Panc1 (cell line): ENCODE results near the gene MALL. TPM values are rescaled to one million over a fixed set of nuclear protein-coding genes. Genes with fewer than 3 reads are reported as not detected.

ENCODE experiments used
- ATAC-seq: fragments of 200-7000 bp; cut with Tn5 transposase; 2 replicates; pipeline ENCODE4 v1.9.1; 2020; ENCODE audit warnings: mild to moderate bottlenecking, moderate library complexity
- BruUV-seq: library from RNA; stranded (reverse); fragments of 400-500 nt; replicated peaks from 2 replicates; lab custom pipeline; 2021; lab: Mats Ljungman, UMichigan
- CTCF ChIA-PET: fragments of 300-600 bp; sonication (Branson Sonifier 250); formaldehyde crosslinking; loops from one replicate; lab custom pipeline; 2022; ENCODE audit warnings: antibody characterized with exemption; lab: Charles Lee
- POLR2A ChIA-PET: fragments of 300-600 bp; sonication (Branson Sonifier 250); formaldehyde crosslinking; loops from one replicate; lab custom pipeline; 2022; ENCODE audit warnings: antibody characterized with exemption; lab: Charles Lee
- DNase-seq: peaks from one replicate; pipeline ENCODE4 v3.0.0-alpha.2; 2010; ENCODE audit warnings: low read depth, low spot score
- H3K27ac ChIP-seq: 2 replicates; pipeline ENCODE4 v1.5.1; 2011; ENCODE audit warnings: mild to moderate bottlenecking, low read length, inconsistent platforms
- H3K27me3 ChIP-seq: fragments of 200-500 bp; sonication (Bioruptor generic); 2 replicates; pipeline ENCODE4 v1.6.0; 2014; ENCODE audit warnings: low read length, inconsistent platforms; ENCODE audit not compliant: control insufficient read depth, insufficient read depth
- H3K36me3 ChIP-seq: fragments of 200-500 bp; sonication (Bioruptor generic); 2 replicates; pipeline ENCODE4 v1.5.1; 2014; ENCODE audit warnings: inconsistent platforms, mild to moderate bottlenecking, low read length, moderate library complexity; ENCODE audit not compliant: control insufficient read depth, insufficient read depth
- H3K4me1 ChIP-seq: 2 replicates; pipeline ENCODE4 v1.5.1; 2011; ENCODE audit warnings: inconsistent platforms, mild to moderate bottlenecking, low read length, moderate library complexity; ENCODE audit not compliant: control insufficient read depth, insufficient read depth
- H3K4me3 ChIP-seq, 2 experiments: 2 replicates each; pipeline ENCODE4 v1.5.1; 2011 to 2012; ENCODE audit warnings: low read depth in 2 of 2, low read length in 2 of 2, mild to moderate bottlenecking in 2 of 2, inconsistent platforms in 1 of 2, moderate library complexity in 1 of 2
- H3K9me3 ChIP-seq: fragments of 200-500 bp; sonication (Bioruptor generic); 2 replicates; pipeline ENCODE4 v1.5.1; 2014; ENCODE audit warnings: low read depth, mild to moderate bottlenecking, inconsistent platforms, low read length, moderate library complexity; ENCODE audit not compliant: control insufficient read depth, insufficient read depth
- POLR2AphosphoS5 ChIP-seq: IDR thresholded peaks from 2 replicates; pipeline ENCODE4 v1.6.1; 2012; ENCODE audit warnings: mild to moderate bottlenecking, low read depth, low read length, moderate library complexity
- SIN3A ChIP-seq: IDR thresholded peaks from 2 replicates; pipeline ENCODE4 v1.6.1; 2012; ENCODE audit warnings: low read depth, mild to moderate bottlenecking, low read length, moderate library complexity, borderline replicate concordance; ENCODE audit not compliant: insufficient read depth
- TCF7L2 ChIP-seq: IDR thresholded peaks from 2 replicates; pipeline ENCODE4 v1.6.1; 2011; ENCODE audit warnings: mild to moderate bottlenecking, low read depth, low read length, inconsistent platforms
- in situ Hi-C: cut with HindIII; loops from 2 replicates; pipeline ENCODE4 v1.10.0; 2016; ENCODE audit warnings: low sequenced_read_pairs, low pct_unique_long_range_greater_than_20kb
- intact Hi-C: fragments of 100-400 bp; cut with micrococcal nuclease; formaldehyde crosslinking; loops from one replicate; pipeline ENCODE4 v1.10.0; 2022; ENCODE audit not compliant: unreplicated experiment
- total RNA-seq: library from RNA; stranded (reverse); gene quantifications from one replicate; pipeline ENCODE4 v1.2.1, GENCODE V29; 2021; ENCODE audit not compliant: unreplicated experiment
- TF ChIP-seq, protein P1 (sequence below), 2 experiments: IDR thresholded peaks; 2 replicates each; pipeline ENCODE4 v1.6.1; 2011 to 2012; ENCODE audit warnings: low read depth in 2 of 2, control low read depth in 1 of 2, low read length in 1 of 2, mild to moderate bottlenecking in 1 of 2, moderate library complexity in 1 of 2; ENCODE audit not compliant: insufficient read depth in 1 of 2
- TF ChIP-seq, protein P2 (sequence below): fragments of 450-650 bp; IDR thresholded peaks from 2 replicates; pipeline ENCODE4 v1.5.1; 2017; ENCODE audit warnings: mild to moderate bottlenecking

MALL gene
- total RNA-seq, 1 experiment from 2014 or later: 159 TPM

DNA sequence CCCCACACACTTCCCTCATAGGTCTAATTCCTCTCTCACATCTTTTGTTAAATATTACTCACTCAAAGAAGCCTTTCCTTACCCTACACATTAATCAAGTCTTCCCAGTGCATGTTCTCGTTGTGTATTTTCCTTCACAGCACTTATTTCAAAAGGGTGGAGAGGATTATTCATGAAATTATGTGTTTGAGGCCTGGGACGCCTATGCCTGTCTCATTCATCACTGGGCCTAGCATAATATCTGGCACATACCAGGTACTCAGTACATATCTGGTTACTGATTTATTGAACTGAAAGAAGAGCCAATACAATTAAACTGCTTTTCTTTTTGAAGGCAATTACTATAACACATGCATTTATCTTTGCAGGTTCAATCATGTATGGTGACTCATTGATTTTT lies 15.1 kb upstream of the MALL start:
- H3K36me3 ChIP-seq: no peaks in the 10 kb centered on the region
- H3K4me3 ChIP-seq: no peak overlapping the region
- no peaks in the 10 kb centered on the region for H3K27me3 ChIP-seq
- H3K9me3 ChIP-seq: peaks cover 12% of the 10 kb centered on the region; the same call in 1 of the 2 replicates
- no peaks in the 10 kb centered on the region for H3K4me1 ChIP-seq
- ChIA-PET CTCF (no interaction called here), POLR2A (no interaction called here)
- TF ChIP-seq SIN3A: no peak
- no peak for TF ChIP-seq POLR2AphosphoS5
- no peak for TF ChIP-seq TCF7L2
- BruUV-seq: no TSS peak
- no peak for DNase-seq
- intact Hi-C loops (no loop called here), in situ Hi-C loops (no loop called here)
- no peak overlapping the region for H3K27ac ChIP-seq
- ATAC-seq: no peak

DNA sequence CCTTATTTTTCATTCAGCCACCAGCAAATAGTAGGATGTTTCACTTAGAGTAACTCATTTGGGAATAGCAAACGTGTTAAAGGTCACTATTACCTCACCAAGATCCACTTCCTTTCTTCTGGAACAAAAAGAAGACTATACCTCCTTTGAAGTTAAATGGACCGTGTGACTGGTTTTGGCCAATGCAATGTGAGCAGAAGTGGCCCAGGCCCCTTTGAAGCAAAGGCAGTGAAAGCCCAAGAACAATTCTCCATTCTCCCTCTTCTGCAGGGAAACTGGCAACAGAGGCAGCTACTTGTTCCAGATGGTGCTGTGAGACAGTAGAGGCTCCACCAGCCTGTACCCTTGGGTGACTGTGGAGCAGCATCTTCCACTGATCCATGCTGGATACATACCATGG lies 11.3 kb upstream of the MALL start:
- no peak overlapping the region for H3K27ac ChIP-seq
- CTCF ChIA-PET: no interaction called here
- intact Hi-C loops: no loop called here

More for the DNA sequence above, 11.3 kb upstream of the MALL start:
- Histone ChIP-seq H3K27me3 (no peaks in the 10 kb centered on the region), H3K9me3 (0 out of 2 replicates have a peak, but pooled peaks cover 2% of the 10 kb centered on the region), H3K36me3 (no peaks in the 10 kb centered on the region), H3K4me3 (no peak overlapping the region), H3K4me1 (no peaks in the 10 kb centered on the region)
- no peak for ATAC-seq
- POLR2A ChIA-PET: no interaction called here
- in situ Hi-C loops: no loop called here
- DNase-seq: no peak
- no TSS peak for BruUV-seq
- TF ChIP-seq, protein P1, sequence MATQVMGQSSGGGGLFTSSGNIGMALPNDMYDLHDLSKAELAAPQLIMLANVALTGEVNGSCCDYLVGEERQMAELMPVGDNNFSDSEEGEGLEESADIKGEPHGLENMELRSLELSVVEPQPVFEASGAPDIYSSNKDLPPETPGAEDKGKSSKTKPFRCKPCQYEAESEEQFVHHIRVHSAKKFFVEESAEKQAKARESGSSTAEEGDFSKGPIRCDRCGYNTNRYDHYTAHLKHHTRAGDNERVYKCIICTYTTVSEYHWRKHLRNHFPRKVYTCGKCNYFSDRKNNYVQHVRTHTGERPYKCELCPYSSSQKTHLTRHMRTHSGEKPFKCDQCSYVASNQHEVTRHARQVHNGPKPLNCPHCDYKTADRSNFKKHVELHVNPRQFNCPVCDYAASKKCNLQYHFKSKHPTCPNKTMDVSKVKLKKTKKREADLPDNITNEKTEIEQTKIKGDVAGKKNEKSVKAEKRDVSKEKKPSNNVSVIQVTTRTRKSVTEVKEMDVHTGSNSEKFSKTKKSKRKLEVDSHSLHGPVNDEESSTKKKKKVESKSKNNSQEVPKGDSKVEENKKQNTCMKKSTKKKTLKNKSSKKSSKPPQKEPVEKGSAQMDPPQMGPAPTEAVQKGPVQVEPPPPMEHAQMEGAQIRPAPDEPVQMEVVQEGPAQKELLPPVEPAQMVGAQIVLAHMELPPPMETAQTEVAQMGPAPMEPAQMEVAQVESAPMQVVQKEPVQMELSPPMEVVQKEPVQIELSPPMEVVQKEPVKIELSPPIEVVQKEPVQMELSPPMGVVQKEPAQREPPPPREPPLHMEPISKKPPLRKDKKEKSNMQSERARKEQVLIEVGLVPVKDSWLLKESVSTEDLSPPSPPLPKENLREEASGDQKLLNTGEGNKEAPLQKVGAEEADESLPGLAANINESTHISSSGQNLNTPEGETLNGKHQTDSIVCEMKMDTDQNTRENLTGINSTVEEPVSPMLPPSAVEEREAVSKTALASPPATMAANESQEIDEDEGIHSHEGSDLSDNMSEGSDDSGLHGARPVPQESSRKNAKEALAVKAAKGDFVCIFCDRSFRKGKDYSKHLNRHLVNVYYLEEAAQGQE (IDR thresholded peaks at IDR 0.05; ENCODE audit: insufficient read depth in 1 of 2, low read depth in 2 of 2, low read length in 1 of 2): no peak
- TF ChIP-seq SIN3A (no peak), POLR2AphosphoS5 (no peak), TCF7L2 (no peak)
- TF ChIP-seq, protein P2, sequence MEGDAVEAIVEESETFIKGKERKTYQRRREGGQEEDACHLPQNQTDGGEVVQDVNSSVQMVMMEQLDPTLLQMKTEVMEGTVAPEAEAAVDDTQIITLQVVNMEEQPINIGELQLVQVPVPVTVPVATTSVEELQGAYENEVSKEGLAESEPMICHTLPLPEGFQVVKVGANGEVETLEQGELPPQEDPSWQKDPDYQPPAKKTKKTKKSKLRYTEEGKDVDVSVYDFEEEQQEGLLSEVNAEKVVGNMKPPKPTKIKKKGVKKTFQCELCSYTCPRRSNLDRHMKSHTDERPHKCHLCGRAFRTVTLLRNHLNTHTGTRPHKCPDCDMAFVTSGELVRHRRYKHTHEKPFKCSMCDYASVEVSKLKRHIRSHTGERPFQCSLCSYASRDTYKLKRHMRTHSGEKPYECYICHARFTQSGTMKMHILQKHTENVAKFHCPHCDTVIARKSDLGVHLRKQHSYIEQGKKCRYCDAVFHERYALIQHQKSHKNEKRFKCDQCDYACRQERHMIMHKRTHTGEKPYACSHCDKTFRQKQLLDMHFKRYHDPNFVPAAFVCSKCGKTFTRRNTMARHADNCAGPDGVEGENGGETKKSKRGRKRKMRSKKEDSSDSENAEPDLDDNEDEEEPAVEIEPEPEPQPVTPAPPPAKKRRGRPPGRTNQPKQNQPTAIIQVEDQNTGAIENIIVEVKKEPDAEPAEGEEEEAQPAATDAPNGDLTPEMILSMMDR: no peak
